CD14-positive monocyte (primary cell): ENCODE results near the gene CNOT4. TPM values are rescaled to one million over a fixed set of nuclear protein-coding genes. Genes with fewer than 3 reads are reported as not detected.

Experiments
- DNase-seq, 3 donors: peaks; one replicate each; pipeline ENCODE4 v3.0.0-alpha.2; 2011 to 2022
- H2AFZ ChIP-seq: 2 replicates; pipeline ENCODE4 v1.6.0; 2012; ENCODE audit warnings: mild to moderate bottlenecking, low read depth, low read length, inconsistent platforms; ENCODE audit not compliant: insufficient read depth, poor library complexity, severe bottlenecking
- H3K27ac ChIP-seq, 2 donors: 1 replicate in 1 of 2; 2 replicates in 1 of 2; pipeline ENCODE4 v1.5.1; 2012 to 2013; ENCODE audit warnings: low read length in 2 of 2, control low read depth in 1 of 2, inconsistent platforms in 1 of 2, low read depth in 1 of 2, mild to moderate bottlenecking in 1 of 2
- H3K27me3 ChIP-seq, 2 donors: one replicate each; pipeline versions ENCODE4 v1.6.0 to v1.6.1; 2011 to 2013; ENCODE audit warnings: low read length in 2 of 2; ENCODE audit not compliant: control insufficient read depth in 2 of 2, insufficient read depth in 2 of 2
- H3K36me3 ChIP-seq, 2 donors: replicated peaks in 1 of 2; 1 replicate in 1 of 2; 2 replicates in 1 of 2; pipeline versions ENCODE4 v1.5.1 to v1.6.1; 2012 to 2013; ENCODE audit warnings: low read length in 2 of 2, control low read depth in 1 of 2, inconsistent platforms in 1 of 2, mild to moderate bottlenecking in 1 of 2; ENCODE audit not compliant: insufficient read depth in 2 of 2, control insufficient read depth in 1 of 2
- H3K4me1 ChIP-seq, 2 donors: 1 replicate in 1 of 2; 2 replicates in 1 of 2; pipeline versions ENCODE4 v1.5.1 to v1.6.1; 2012 to 2013; ENCODE audit warnings: low read length in 2 of 2, control low read depth in 1 of 2, inconsistent platforms in 1 of 2, mild to moderate bottlenecking in 1 of 2, moderate library complexity in 1 of 2; ENCODE audit not compliant: insufficient read depth in 2 of 2, control insufficient read depth in 1 of 2
- H3K4me2 ChIP-seq: replicated peaks from 2 replicates; pipeline ENCODE3; 2012; ENCODE audit warnings: low read length, moderate library complexity, mild to moderate bottlenecking; ENCODE audit not compliant: poor library complexity, severe bottlenecking; ENCODE audit errors: extremely low read depth
- H3K4me3 ChIP-seq, 3 experiments: fragments of 200-600 bp in 1 of 3; sonication (generic) in 1 of 3; replicated peaks in 1 of 3; 1 replicate in 2 of 3; 2 replicates in 1 of 3; pipeline ENCODE4 v1.5.1; 2011 to 2013; ENCODE audit warnings: low read length in 3 of 3, mild to moderate bottlenecking in 3 of 3, control low read depth in 2 of 3, low read depth in 2 of 3, inconsistent platforms in 1 of 3, moderate library complexity in 1 of 3
- H3K79me2 ChIP-seq: 2 replicates; pipeline ENCODE4 v1.6.0; 2012; ENCODE audit warnings: mild to moderate bottlenecking, control low read depth, inconsistent platforms, low read length, moderate library complexity; ENCODE audit not compliant: insufficient read depth
- H3K9ac ChIP-seq: 2 replicates; pipeline ENCODE4 v1.6.0; 2017; ENCODE audit warnings: low read length, mild to moderate bottlenecking; ENCODE audit not compliant: insufficient read depth, poor library complexity, severe bottlenecking
- H3K9me3 ChIP-seq, 2 donors: replicated peaks in 1 of 2; 1 replicate in 1 of 2; 2 replicates in 1 of 2; pipeline versions ENCODE4 v1.5.1 to v1.6.1; 2012 to 2013; ENCODE audit warnings: low read length in 2 of 2, control low read depth in 1 of 2; ENCODE audit not compliant: control insufficient read depth in 1 of 2, insufficient read depth in 1 of 2
- H4K20me1 ChIP-seq: 2 replicates; pipeline ENCODE4 v1.6.0; 2012; ENCODE audit warnings: mild to moderate bottlenecking, low read length, control low read depth, moderate library complexity; ENCODE audit not compliant: insufficient read depth
- H3K27ac Mint-ChIP-seq, 7 donors: one replicate each; pipeline ENCODE4 v1.8.0; 2020; ENCODE audit warnings: mild to moderate bottlenecking in 7 of 7, mixed read lengths in 7 of 7, moderate library complexity in 6 of 7, inconsistent platforms in 2 of 7
- H3K27me3 Mint-ChIP-seq, 3 donors: one replicate each; pipeline ENCODE4 v1.8.0; 2021 to 2022; ENCODE audit warnings: low read depth in 3 of 3, mild to moderate bottlenecking in 3 of 3, mixed read lengths in 3 of 3, moderate library complexity in 3 of 3, inconsistent platforms in 1 of 3
- H3K36me3 Mint-ChIP-seq, 2 donors: one replicate each; pipeline ENCODE4 v1.8.0; 2020; ENCODE audit warnings: mixed read lengths in 2 of 2, inconsistent platforms in 1 of 2, mild to moderate bottlenecking in 1 of 2
- H3K4me1 Mint-ChIP-seq: one replicate; pipeline ENCODE4 v1.8.0; 2020; ENCODE audit warnings: mild to moderate bottlenecking, mixed read lengths
- H3K4me3 Mint-ChIP-seq, 2 donors: one replicate each; pipeline ENCODE4 v1.8.0; 2020; ENCODE audit warnings: mild to moderate bottlenecking in 2 of 2, mixed read lengths in 2 of 2, moderate library complexity in 1 of 2
- H3K9me3 Mint-ChIP-seq, 7 donors: one replicate each; pipeline ENCODE4 v1.8.0; 2020 to 2022; ENCODE audit warnings: mixed read lengths in 7 of 7, mild to moderate bottlenecking in 6 of 7, moderate library complexity in 6 of 7, inconsistent platforms in 2 of 7
- CTCF ChIP-seq: fragments of 200-600 bp; IDR thresholded peaks from one replicate; pipeline ENCODE4 v1.8.0; 2022; ENCODE audit warnings: antibody characterized with exemption, mild to moderate bottlenecking
- WGBS: methylation state at CpG from one replicate; pipeline ENCODE4 v1.1.5; 2013; ENCODE audit warnings: missing lambda C conversion rate; ENCODE audit not compliant: insufficient coverage; 5-methylcytosine and 5-hydroxymethylcytosine counted together
- intact Hi-C, 2 donors: fragments of 100-400 bp; cut with micrococcal nuclease; formaldehyde crosslinking; loops; one replicate each; pipeline versions ENCODE4 v1.15.0 to v1.15.1; 2023
- polyA plus RNA-seq, 3 donors: library from polyadenylated mRNA; depleted of rRNA in 1 of 3; unstranded in 2 of 3; stranded (reverse) in 1 of 3; fragments of 300-500 nt in 2 of 3; fragments of >200 nt in 1 of 3; fragmentation: Illumina TruSeq in 2 of 3; gene quantifications; 1 replicate in 2 of 3; 2 replicates in 1 of 3; pipeline ENCODE4 v1.2.3, GENCODE V29; 2012 to 2021

The CNOT4 gene
- polyA plus RNA-seq, 3 donors: 4.3 to 7.9 (median 6.3) TPM

GRCh38 chr7:135410543-135410942 lies 99.4 kb downstream of the CNOT4 start:
- Mint-ChIP-seq H3K27ac (no peak overlapping the region), H3K27me3 (no peaks in the 10 kb centered on the region), H3K4me3 (no peak overlapping the region), H3K4me1 (peaks cover 2% of the 10 kb centered on the region), H3K9me3 (peaks cover 0 to 2% (median 0%) of the 10 kb centered on the region in 7 donors), H3K36me3 (peaks cover 29 to 45% of the 10 kb centered on the region in 2 donors)
- H3K27me3 ChIP-seq: no peaks in the 10 kb centered on the region
- no peak overlapping the region for H3K4me3 ChIP-seq
- no peak overlapping the region for H3K4me2 ChIP-seq
- intact Hi-C loops: no loop called here
- no peak for DNase-seq
- TF ChIP-seq CTCF: no peak
- no peaks in the 10 kb centered on the region for H3K79me2 ChIP-seq
- no peak overlapping the region for H3K9ac ChIP-seq
- H3K9me3 ChIP-seq: no peaks in the 10 kb centered on the region
- WGBS: 100% methylated on average over 1 of the region's 3 CpGs
- no peak overlapping the region for H2AFZ ChIP-seq
- no peak overlapping the region for H3K27ac ChIP-seq
- H4K20me1 ChIP-seq: no peaks in the 10 kb centered on the region
- peaks cover 28 to 82% of the 10 kb centered on the region in 2 donors for H3K36me3 ChIP-seq
- H3K4me1 ChIP-seq: no peaks in the 10 kb centered on the region

GRCh38 chr7:135409845-135410542 lies 99.9 kb downstream of the CNOT4 start:
- H3K9ac ChIP-seq: no peak overlapping the region
- H3K27ac ChIP-seq: no peak overlapping the region
- no peak overlapping the region for H3K4me2 ChIP-seq
- H3K27ac Mint-ChIP-seq: no peak overlapping the region
- H3K4me1 ChIP-seq: no peaks in the 10 kb centered on the region
- H3K4me3 ChIP-seq: no peak overlapping the region
- peaks cover 0 to 2% (median 0%) of the 10 kb centered on the region in 7 donors for H3K9me3 Mint-ChIP-seq
- no peaks in the 10 kb centered on the region for H3K27me3 ChIP-seq
- H4K20me1 ChIP-seq: no peaks in the 10 kb centered on the region
- H2AFZ ChIP-seq: no peak overlapping the region
- intact Hi-C loops: no loop called here
- no CpG with 5 or more reads among the region's 2 CpGs for WGBS
- H3K27me3 Mint-ChIP-seq: no peaks in the 10 kb centered on the region
- no peaks in the 10 kb centered on the region for H3K9me3 ChIP-seq
- TF ChIP-seq CTCF: no peak
- no peak for DNase-seq
- H3K4me3 Mint-ChIP-seq: no peak overlapping the region
- peaks cover 31 to 47% of the 10 kb centered on the region in 2 donors for H3K36me3 Mint-ChIP-seq
- H3K79me2 ChIP-seq: no peaks in the 10 kb centered on the region
- H3K36me3 ChIP-seq: peaks cover 28 to 77% of the 10 kb centered on the region in 2 donors
- H3K4me1 Mint-ChIP-seq: peaks cover 2% of the 10 kb centered on the region
